ENCODE data around the gene TMC8.

DNA sequence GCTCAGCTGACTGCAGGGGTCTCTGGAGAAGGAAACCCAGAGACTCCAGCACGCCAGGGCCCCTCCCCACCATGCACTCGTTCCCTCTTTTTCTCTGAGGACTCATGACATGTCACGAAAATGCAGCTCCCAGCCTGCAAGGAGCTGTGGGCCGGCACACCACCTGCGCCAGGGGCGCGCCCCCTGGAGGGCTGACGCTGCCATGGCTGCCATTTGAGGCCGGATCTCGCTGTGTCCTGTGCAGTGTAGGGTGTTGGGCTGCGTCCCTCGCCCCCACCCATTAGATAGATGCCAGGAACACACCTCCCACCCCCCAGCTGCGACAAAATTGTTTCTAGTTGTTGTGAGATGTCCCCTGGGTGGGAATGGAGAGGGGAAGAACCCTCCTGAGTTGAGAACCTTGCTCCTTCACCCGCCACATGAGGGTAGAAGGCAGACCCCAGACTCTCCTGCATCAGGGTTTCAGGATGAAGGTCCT, 46.0 kb downstream of the TMC8 start:
- TF ChIP-seq, protein P1, sequence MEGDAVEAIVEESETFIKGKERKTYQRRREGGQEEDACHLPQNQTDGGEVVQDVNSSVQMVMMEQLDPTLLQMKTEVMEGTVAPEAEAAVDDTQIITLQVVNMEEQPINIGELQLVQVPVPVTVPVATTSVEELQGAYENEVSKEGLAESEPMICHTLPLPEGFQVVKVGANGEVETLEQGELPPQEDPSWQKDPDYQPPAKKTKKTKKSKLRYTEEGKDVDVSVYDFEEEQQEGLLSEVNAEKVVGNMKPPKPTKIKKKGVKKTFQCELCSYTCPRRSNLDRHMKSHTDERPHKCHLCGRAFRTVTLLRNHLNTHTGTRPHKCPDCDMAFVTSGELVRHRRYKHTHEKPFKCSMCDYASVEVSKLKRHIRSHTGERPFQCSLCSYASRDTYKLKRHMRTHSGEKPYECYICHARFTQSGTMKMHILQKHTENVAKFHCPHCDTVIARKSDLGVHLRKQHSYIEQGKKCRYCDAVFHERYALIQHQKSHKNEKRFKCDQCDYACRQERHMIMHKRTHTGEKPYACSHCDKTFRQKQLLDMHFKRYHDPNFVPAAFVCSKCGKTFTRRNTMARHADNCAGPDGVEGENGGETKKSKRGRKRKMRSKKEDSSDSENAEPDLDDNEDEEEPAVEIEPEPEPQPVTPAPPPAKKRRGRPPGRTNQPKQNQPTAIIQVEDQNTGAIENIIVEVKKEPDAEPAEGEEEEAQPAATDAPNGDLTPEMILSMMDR (IDR thresholded peaks at IDR 0.05), result peak; percentile 91 to 94 (median 92)
- TF ChIP-seq POLR2A (IDR thresholded peaks at IDR 0.05), result no peak

Measured in transverse colon (tissue), 3 donors.